HFF-Myc (cell line): Measurements from ENCODE around the gene PXN.
"Not testable (repeated sequence)": the region's sequence is repeated elsewhere in the genome, so short reads cannot be mapped to it uniquely, and the experiment has no call there.

Experiments
- DNase-seq: peaks from one replicate; pipeline ENCODE4 v3.0.0-alpha.2; 2011; ENCODE audit warnings: low read depth; ENCODE audit errors: extremely low read depth
- H3K4me3 ChIP-seq: replicated peaks from 2 replicates; pipeline ENCODE4 v1.5.1; 2011; ENCODE audit warnings: low read depth, mild to moderate bottlenecking, control low read depth, low read length
- TF ChIP-seq, protein P1 (sequence below): IDR thresholded peaks from 2 replicates; pipeline ENCODE4 v1.5.1; 2012; ENCODE audit warnings: mild to moderate bottlenecking, low read depth, low read length, control low read depth; ENCODE audit errors: missing control alignments

Gene PXN

DNA sequence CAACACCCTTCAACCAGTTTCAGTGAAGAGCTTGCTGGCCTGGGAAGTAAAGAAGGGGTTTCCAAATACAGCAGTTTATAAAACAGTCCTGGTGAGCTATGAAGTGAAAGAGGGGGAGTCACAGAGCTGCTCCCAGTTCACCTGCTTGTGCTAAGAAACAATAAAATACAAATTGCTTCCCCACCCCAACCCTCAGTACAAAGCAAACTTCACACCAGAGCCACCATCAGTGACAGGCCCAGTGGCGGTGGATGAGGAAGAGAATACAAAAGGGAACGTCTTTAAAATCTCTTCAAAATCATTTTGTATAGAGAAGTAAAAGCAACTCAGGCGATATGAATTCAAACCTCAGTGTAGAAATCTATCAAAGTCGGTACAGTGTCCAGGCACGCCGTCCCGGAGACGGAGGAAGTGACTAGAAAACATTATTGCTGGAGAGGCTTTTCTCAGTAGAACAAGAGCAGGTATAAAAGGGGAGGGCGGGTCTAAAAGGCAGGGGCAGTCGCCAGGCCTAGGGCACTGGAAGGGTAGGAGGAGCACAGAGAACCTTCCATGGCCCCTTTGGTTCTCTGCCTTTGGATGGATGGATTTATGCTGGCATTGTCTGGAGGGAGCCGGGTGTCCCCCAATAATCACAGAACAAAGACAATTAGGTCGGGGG is 54.2 kb downstream of the PXN start:
- H3K4me3 ChIP-seq: no peak overlapping the region
- no peak for DNase-seq
- TF ChIP-seq, protein P1, sequence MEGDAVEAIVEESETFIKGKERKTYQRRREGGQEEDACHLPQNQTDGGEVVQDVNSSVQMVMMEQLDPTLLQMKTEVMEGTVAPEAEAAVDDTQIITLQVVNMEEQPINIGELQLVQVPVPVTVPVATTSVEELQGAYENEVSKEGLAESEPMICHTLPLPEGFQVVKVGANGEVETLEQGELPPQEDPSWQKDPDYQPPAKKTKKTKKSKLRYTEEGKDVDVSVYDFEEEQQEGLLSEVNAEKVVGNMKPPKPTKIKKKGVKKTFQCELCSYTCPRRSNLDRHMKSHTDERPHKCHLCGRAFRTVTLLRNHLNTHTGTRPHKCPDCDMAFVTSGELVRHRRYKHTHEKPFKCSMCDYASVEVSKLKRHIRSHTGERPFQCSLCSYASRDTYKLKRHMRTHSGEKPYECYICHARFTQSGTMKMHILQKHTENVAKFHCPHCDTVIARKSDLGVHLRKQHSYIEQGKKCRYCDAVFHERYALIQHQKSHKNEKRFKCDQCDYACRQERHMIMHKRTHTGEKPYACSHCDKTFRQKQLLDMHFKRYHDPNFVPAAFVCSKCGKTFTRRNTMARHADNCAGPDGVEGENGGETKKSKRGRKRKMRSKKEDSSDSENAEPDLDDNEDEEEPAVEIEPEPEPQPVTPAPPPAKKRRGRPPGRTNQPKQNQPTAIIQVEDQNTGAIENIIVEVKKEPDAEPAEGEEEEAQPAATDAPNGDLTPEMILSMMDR: no peak

DNA sequence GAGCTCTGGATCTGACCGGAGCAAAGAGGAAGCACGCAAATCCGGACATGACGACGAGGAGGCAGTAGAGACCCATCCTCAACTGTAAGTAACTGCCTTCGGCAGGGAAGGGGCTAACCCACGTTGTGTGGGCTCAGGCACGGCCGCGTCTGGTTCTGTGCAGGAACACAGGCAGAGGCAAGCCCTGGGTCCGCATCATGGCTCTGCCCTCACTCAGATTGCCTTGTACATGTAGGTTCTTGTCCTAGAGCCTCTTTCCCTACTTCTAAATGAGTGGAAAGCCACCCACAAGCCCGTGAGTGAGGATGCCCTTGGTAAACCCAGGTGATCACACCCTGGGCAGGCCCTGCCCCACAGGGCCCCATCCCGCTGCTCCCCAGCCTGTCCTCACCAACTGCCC is 55.7 kb downstream of the PXN start:
- H3K4me3 ChIP-seq: no peak overlapping the region
- DNase-seq: no peak
- TF ChIP-seq, protein P1: no peak

DNA sequence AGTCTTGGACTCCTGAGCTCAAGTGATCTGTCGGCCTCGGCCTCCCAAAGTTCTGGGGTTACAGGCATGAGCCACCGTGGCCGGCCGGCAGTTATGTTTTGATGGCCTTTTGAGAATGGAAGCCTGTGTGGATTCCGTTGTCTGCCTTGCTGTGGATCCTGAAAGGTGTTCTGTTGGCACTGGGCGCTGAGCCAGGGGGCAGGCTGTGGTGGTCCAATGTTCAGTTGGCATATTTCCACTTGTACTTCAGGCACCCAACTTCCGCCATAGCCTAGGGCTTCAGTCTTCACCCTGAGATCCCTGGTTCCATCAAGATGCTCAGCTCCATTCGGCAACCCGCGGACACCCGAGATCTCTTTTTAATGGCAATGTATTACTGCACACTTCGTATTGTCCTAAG is 58.3 kb downstream of the PXN start:
- no peak for DNase-seq
- TF ChIP-seq, protein P1: no peak
- H3K4me3 ChIP-seq: no peak overlapping the region

DNA sequence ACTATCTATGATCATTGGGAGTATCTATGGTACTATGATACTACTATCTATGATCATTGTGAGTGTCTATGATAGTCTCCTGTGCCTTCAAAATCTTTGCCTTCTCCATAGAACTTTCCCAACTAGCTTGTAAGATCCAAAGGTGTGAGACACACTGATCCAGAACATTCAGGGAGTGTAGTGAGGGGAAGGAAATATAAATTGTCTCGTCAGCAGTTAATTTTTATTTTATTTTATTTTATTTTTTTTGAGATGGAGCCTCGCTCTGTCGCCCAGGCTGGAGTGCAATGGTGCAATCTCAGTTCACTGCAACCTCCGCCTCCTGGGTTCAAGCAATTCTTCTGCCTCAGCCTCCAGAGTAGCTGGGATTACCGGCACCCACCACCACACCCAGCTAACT is 58.7 kb downstream of the PXN start:
- not testable (repeated sequence) for DNase-seq, H3K4me3 ChIP-seq

DNA sequence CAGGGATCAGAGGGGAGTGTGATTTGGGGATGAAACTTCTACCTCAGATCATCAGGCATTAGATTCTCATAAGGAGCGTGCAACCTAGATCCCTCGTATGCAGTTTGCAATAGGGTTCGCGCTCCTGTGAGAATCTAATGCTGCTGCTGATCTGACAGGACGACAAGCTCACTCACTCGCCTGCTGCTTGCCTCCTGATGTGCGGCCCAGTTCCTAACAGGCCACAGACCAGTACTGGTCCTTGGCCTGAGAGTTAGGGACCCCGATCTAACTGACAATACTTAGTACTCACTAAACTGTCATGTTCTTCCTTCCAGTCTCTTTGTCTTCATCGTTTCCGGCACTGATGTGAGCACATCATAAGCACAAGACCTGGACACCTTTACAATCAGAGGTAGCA is 59.3 kb downstream of the PXN start:
- H3K4me3 ChIP-seq: no peak overlapping the region
- no peak for DNase-seq
- TF ChIP-seq, protein P1: no peak

DNA sequence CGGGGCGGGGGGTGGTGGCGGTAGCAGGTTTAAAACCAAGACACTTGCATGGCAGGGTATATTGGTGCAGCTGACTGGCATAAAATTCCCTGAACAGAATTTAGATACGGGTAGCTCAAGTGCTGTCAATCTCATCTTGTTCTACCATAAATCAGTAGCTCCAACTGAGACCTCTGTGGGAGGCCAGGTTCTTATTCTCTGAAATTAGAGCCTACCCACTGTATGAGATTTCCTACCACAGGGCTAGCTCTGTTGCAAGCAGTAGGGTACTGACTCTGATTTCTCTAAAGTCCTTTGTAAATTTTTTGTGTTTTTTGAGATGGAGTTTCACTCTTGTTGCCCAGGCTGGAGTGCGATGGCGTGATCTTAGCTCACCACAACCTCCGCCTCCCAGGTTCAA is 61.4 kb downstream of the PXN start:
- TF ChIP-seq, protein P1: no peak
- H3K4me3 ChIP-seq: no peak overlapping the region
- no peak for DNase-seq

DNA sequence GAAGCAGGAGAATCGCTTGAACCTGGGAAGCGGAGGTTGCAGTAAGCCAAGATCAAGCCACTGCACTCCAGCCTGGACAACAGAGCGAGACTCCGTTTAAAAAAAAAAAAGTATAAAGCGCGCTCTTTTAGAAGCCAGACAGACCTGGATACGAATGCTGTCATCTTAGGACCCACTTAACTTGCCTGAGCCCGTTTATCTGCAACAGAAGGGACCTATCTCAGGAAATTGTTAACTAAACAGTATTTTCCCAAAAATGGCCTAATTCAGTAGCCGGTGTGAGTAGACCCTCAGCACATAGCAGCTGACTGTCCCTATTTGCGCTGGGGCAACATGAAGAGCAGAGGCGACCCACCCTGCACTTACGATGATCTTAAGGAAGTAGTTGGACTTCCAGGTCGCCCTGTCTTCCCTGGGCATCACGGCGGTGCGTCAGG is 65.1 kb downstream of the PXN start:
- no peak for DNase-seq
- H3K4me3 ChIP-seq: peak overlapping the region; percentile 96
- TF ChIP-seq, protein P1: no peak
